AML-193 (cell line): ENCODE data around the gene DGLUCY.
"Not testable (repeated sequence)": the region's sequence is repeated elsewhere in the genome, so short reads cannot be mapped to it uniquely, and the experiment has no call there.

Experiments
- DNase-seq, 2 experiments: peaks; one replicate each; lab custom pipeline; 2025; lab: John Stamatoyannopoulos, UW

The DGLUCY gene

DNA sequence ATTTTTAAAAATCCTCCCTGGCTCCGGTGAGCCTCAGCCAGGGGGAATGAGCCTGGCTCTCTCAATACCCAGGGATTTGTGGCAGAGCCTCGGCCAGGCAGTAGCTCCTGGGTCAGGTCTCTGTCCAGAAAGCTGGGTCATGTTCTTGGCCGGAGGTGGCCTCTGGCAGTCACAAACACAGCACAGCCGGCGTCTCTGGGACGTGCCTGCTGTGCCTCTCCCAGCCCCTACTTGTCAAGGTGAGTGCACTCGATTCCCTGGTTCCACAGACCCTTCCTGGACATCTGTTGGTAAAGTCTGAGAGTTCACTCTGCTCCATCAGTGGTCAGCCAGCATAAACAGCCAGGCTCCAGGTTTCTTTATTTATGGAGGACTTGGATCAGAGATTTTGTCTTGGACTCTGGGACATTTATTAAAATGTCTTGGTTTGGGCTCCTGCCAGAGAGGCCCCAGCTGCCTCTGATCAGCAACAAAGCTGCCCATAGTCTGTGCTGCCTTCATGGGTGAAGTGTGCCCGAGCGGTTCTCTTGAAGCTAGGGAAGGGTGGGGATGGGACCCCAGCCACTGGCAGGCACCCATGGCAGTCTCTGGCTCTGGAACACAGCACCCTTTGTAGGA, 56.7 kb downstream of the DGLUCY start:
- no peak for DNase-seq

DNA sequence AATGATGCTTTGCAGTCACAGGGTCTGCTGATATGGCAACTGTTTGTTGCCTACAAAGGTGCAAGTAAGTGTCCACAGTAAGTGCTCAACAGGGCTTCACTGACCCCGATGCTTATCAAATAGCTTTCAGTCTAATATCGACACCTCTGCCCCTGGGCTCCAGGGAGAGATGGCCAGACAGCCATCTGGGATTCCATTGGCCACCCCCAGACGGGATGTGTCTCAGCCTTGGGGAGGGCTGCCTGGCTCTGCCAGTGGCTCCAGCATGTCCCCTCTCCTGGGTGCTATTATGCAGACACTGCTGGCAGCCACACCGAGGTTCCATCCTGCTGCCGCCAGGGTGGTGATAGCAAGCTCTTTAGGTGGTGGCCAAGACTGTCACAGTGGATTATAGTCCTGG, 57.4 kb downstream of the DGLUCY start:
- DNase-seq: no peak

DNA sequence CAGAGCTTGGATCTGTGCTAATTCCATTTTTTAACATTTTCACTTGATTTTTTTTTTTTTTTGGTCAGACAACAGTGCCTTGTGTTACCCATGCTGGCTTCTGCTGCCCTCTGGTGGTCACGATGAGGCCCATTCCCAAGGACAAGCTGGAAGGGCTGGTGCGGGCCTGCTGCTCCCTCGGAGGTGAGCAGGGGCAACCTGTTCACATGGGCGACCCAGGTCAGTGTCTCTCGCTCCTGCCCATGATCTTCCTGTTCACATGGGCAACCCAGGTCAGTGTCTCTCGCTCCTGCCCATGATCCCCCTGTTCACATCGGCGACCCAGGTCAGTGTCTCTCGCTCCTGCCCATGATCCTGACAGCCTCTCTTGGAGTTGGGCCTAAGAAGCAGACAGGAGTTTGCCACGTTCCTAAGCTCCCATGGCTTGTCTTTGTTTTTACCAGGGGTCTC, 59.4 kb downstream of the DGLUCY start:
- peak; percentile 46 to 49 for DNase-seq

DNA sequence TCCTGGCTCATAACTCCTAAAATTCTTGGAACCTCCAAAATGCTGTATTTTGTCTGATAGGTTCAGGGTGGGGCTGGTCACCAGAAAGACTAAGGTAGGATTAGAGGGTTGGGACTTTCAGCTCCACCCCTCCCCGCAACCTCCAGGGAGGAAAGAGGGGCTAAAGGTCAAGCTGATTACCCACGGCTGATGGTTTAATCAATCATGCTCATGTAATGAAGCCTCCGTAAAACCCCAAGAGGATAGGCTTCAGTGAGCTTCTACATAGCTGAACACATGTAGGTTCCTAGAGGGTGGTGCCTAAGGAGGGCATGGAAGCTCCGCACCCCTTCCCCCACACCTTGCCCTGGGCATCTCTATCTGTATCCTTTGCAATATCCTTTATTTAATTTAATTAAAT, 60.0 kb downstream of the DGLUCY start:
- DNase-seq: no peak

DNA sequence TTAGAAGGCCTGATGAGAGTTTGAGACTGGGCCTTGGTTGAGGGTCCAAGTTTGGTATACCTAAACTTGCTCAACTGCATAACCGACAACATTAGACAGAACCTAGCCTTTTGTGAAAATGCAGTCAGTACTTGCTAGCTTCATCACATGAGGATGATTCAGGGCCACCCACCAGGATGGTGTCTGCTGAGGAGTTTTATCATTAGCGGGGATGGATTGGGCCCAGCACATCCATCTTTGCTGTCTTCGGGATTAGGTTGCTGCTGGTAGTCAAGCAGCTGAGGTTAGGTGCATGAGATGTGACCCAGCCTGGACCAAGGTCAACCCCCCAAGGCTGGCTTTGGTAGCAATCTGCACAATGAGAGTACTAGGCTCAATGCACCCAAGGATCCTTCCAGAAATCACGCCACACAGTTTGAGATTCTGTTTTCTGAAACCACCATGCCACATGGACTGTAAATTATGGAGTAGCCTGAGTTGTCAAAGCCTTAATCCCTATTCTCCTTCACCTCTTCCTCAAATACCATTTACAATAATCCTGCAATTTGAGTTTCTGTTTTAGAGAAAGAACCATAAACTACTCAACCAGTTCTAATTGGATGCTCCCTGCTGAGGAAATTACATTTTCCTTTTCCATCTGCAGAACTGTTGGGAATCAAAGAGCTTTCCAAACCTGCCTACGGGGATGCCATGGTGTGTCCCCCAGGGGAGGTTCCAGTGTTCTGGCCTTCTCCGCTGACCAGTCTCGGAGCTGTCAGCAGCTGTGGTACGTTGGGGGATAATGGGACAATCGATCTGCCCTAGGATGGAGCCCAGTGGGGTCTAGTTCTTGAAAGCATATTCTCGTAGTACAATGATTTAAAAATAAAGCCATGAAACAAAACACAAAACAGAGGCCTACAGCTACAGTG, 61.7 kb downstream of the DGLUCY start:
- no peak for DNase-seq

DNA sequence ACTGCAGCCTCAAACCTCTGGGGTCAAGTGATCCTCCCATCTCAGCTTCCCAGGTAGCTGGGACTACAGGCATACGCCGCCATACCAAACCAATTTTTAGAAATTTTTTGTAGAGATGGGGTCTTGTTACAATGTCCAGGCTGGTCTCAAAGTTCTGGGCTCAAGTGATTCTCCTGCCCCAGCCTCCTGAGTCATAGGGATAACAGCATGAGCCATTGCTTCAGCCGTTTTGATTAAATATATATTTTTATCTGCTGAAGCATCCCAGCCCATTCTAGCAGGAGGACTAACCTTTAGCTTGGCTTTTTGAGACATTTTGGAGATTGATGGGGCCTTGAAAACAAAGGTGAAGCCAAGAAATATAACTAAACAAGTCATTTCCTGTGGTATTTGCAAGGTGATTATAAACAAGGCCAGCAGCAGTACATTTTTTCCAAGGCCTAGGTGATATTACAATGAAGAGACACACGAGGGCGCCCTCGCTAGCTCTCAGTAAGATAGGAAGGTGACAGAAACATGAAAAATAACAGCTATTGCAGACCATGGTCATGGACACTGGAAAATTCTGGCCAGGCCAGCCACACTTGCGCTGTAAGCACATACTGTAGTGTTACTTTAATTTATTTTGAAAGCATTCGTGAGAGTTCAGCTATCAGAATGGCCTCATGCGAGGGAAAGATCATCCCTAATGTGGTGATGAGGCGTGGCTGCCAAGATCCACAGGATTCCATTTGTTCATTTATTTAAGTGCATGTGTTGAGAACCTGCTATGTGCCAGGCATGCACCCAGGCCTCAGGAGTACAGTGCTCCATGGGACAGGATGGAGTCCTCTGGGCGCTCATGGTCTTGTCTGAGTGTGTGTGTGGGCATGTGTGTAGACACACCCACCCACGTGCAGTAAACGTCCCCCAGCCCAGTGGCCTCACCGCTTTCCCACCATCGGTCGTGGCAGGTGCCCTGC, 63.5 kb downstream of the DGLUCY start:
- DNase-seq: peak; percentile 65 to 77

DNA sequence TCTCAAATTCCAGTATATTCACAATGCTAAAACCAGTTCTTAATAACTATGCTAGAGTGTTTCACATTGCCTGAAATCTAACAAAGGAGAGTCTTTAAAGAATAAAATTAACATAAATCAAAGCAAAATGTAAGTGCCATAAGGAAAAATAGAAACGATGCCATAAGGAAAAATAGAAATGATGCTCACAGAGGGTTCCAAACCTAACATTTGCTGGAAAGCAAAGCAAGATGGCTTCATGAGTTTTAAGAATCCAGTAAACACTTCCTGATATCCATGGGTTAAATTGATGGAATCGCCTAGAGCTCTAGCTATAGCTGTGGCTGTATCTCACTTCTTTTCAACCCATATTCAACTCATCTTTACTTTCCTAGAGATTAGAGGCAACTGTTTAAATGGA, 66.7 kb downstream of the DGLUCY start:
- DNase-seq: no peak

DNA sequence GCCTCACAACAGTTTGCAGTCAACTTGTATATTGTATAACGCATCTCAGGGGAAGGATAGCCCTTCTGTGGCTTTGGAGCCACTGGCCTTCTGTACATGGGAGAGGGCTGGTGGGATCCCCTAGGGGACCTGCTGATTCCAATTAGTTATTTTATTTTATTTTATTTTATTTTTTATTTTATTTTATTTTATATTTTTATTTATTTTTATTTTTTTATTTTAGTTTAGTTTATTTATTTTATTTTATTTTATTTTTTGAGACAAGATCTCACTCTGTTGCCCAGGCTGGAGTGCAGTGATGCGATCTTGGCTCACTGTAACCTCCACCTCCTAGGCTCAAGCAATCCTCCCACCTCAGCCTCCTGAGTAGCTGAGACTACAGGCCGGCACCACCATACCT, 68.9 kb downstream of the DGLUCY start:
- not testable (repeated sequence) for DNase-seq

DNA sequence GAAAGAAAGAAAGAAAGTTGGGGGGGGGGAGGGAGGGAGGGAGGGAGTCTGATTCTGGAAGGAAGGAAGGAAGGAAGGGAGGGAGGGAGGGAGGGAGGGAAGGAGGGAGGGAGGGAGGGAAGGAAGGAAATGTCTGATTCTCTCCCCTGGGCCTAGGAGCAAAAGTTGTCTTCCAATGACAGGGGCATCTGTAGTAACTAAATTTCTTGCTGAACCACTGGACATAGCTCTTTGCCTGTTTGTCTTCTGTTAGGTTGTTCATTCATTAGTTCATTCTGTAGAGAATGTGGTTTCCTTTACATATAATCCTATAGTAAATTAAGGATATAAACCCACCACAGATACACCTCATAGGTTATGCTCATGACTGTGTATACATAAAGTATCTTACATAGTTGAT, 70.7 kb downstream of the DGLUCY start:
- no peak for DNase-seq

DNA sequence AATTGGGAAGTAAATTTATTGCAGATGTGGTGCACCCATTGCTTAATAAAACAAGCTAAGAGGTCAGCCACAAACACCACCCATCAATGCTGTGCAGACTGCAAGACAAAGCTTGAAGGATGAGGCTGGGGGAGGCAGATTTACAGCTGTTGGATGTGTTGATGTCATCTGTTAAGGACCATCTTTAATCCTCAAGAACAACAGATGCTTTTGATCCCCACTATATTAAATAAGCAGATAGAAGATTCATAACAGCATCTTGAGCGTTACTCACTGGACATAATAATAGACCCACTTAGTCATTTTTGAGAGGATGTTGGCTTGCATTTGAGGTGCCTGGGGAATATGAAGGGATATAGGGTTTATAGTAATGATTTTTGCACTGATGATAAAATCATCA, 71.8 kb downstream of the DGLUCY start:
- no peak for DNase-seq

DNA sequence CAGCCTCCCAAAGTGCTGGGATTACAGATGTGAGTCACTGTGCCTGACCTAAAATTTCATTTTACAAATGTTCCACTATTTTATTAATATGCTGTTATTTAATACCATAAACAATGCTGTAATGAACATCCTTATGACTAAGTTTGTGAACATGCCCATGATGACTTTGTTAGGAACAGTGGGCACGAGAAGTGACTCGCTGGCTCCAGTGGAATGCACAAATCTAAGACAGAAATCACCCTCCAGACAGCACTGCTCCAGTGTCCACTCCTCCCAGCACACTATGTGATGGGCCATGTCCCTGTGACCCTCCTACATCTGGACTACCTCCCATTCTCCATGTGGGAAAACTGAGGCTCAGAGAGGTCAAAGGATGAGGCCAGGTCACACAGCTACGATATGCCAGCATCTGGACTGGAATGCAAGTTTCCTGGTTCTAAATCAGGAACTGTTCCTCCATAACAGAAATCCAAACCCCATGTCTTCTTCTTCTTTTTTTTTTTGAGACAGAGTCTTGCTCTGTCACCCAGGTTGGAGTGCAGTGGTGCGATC, 72.7 kb downstream of the DGLUCY start:
- DNase-seq: no peak

DNA sequence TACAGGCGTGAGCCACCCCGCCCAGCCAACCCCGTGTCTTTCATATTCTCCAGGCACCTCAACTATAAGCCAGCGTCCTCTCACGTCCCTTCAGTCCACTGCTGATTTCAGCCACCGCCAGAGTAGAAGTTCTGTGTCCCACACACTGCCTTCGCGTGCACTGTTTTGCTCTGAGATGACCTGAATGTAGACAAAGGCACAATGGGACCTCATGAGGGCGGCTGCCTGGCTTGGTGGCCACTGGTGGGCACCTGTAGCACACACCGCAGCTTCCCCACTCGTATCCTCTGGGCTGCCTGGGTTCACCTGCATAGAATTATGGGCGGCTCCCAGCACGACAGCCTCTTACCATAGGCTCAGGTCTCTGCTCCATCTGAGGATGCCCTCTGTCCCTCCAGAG, 73.4 kb downstream of the DGLUCY start:
- no peak for DNase-seq

DNA sequence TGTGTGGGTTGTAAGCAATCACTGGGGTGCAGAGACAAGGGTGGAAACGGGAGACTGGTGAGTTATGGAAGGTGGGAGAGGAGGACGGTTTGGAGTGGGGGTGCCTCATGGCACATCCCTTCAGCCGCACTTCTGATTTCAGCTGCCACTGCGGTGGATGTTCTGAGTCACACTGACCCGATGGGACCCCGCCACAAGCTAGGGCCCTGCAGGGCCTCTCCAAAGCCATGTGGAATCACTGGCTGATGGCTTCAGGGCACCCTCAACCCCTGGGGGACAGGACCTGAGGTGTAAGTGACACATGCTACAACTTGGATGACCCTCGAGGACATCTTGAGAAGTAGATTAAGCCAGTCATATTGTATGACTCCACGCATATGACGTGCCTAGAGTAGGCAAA, 77.0 kb downstream of the DGLUCY start:
- no peak for DNase-seq

DNA sequence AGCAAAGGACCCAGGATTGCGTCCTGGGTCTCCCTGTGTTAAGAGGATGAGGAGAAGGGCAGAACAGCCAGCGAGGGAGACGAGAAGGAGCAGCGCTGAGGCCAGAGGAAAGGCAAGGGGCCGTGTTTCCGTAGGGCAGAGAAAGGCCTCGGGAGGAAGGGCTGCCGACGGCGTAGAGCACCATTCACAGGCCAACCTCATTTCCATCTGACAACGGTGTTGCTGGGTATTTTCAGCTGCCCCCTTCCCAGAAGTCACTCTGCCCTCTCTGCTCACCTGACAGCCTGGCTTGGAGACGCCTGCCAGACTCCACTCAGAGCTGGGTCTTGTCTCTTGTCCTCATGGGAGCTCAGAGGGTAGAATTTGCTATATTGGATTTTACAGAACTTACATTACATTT, 79.2 kb downstream of the DGLUCY start:
- no peak for DNase-seq

DNA sequence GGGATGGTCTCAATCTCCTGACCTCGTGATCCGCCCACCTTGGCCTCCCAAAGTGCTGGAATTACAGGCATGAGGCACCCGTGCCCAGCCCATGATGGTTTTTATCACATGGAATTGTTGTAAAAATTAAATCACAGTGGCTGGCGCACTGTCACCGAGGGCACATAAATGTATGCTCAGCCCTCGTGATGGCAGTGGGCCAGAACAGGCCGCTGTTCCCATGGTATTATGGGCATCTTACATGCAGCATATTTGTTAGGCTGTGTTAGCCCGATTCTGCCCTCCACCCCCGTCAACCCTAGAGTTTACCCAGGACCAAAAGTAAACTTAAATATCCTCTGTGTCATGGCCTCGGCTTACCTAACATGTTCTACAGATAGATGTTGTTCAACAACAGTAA, 82.0 kb downstream of the DGLUCY start:
- DNase-seq: no peak

DNA sequence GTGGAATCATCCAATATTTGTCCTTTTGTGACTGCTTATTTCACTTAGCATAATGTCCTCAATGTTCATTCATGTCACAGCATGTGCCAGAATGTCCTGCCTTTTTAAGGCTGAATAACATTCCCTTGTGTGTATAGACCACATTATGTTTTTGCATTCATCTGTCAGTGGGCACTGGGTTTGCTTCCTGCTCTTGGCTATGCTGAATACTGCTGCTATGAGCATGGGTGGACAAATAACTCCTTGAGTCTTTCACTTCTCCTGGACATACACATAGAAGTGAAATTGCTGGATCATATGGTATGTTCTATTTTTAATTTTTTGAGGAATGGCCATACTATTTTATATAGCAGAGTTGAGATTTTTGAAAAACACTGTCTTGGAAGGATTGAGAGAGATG, 83.8 kb downstream of the DGLUCY start:
- DNase-seq: no peak

DNA sequence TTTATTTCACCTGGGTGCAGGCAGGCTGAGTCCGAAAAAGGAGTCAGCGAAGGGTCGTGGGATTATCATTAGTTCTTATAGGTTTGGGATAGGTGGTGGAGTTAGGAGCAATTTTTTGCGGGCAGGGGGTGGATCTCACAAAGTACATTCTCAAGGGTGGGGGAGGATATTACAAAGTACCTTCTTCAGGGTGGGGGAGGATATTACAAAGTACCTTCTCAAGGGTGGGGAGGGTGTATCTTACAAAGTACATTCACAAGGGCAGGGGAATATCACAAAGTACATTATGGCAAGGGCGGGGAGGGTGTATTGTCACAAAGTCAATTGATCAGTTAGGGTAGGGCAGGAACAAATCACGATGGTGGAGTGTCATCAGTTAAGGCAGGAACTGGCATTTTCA, 86.9 kb downstream of the DGLUCY start:
- not testable (repeated sequence) for DNase-seq

DNA sequence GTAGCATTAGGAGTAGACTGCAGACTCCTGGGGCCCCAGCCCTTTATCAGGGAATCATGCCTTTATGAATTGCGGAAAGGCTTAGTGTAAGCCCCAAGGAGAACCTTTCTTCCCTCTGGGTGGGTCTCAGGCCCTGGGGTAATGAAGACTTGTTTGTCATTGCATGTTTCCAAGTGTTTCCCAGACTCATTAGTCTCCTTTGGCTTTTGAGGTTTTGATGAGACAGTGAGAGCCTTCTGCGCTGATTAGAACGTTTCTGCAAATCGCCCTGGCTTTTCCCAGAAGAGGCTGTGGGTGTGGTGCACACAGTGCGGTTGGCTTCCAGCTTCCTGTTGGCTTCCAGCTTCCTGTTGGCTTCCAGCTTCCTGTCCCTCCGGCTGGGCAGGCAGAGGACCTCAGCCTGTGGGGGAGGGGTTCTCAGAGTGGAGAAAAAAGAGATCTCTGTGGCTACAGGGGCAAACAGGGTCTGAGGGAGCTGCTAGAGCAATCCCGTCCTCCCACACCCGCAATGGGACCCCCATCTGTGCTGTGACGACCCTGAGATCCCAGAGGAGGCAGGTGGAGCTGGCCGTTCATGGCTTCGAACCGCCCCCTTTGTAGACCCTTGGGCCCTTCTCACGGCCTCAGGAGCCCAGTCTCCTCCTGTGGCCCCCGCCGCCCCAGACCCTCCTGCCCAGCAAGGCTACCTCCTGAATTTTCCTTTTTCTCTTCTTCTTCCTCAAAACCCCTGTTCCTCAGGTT, 88.5 kb downstream of the DGLUCY start:
- DNase-seq: no peak

DNA sequence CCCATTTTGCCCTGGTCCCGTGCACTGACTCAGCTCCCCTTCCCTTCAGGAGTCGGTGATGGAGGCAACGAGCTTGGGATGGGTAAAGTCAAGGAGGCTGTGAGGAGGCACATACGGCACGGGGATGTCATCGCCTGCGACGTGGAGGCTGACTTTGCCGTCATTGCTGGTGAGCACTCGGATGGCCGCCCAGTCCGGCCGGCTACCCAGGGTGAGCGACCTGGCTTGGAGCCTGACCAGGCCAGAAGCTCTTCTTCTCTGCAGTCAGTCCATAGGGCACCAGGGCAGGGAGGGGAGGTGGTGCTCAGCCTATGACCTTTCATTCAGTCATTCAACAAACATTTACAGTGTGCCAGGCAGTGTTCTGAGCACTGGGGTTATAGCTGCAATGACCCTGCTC, 90.8 kb downstream of the DGLUCY start:
- DNase-seq: no peak

DNA sequence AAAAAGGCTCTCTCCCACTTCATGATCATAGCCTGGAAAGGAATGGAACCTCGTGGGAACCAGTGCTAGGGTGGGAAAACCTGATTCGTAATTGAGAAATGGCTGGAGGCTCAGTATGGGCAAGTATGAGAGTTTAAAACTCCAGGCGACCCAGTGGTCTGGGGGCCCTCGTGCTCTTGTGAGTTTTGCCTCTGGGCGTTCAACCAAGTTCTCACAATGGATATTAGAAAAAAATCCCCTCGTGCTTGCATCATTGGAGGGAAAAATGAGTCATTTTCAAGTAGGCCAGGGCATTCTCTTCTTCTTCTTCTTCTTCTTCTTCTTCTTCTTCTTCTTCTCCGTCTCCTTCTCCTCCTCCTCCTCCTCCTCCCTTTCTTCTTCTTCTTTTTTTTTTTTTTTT, 91.6 kb downstream of the DGLUCY start:
- no peak for DNase-seq

DNA sequence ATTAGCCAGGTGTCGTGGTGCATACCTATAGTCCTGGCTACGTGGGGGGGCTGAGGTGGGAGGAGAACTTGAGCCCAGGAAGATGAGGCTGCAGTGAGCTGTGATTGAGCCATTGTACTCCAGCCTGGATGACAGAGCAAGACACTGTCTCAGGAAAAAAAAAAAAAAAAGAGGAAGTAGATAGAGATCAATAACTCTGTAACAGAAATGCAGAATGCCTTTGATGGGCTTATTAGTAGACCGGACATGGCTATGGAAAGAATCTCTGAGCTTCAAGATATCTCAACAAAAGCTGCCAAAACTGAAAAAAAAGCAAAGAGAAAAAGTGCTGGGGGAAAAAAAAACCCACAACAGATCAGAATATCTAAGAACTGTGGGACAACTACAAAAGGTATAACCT, 93.1 kb downstream of the DGLUCY start:
- no peak for DNase-seq
